ENCODE results near the gene SRP19. TPM values are rescaled to one million over a fixed set of nuclear protein-coding genes. Genes with fewer than 3 reads are reported as not detected.
"Not testable (repeated sequence)": the region's sequence is repeated elsewhere in the genome, so short reads cannot be mapped to it uniquely, and the experiment has no call there.

Gene SRP19
- total RNA-seq, 1 donor from 2014 or later: 47.7 TPM

- no peak for DNase-seq (ENCODE audit: low spot score)
These were observed 9.9 kb downstream of the SRP19 start for GRCh38 chr5:112870966-112871365.

- DNase-seq (ENCODE audit: low spot score): no peak
These were observed 15.3 kb downstream of the SRP19 start for GRCh38 chr5:112876362-112876761.

GRCh38 chr5:112878101-112878500 lies 17.0 kb downstream of the SRP19 start:
- no peak for DNase-seq (ENCODE audit: low spot score)

GRCh38 chr5:112878760-112879159 lies 17.7 kb downstream of the SRP19 start:
- no peak for DNase-seq (ENCODE audit: low spot score)

- no peak for DNase-seq (ENCODE audit: low spot score)
These were observed 19.3 kb downstream of the SRP19 start for GRCh38 chr5:112880219-112880964.

- DNase-seq (ENCODE audit: low spot score): no peak
These were observed 22.1 kb downstream of the SRP19 start for GRCh38 chr5:112883192-112883591.

GRCh38 chr5:112885001-112885400 lies 23.9 kb downstream of the SRP19 start:
- no peak for DNase-seq (ENCODE audit: low spot score)

GRCh38 chr5:112886975-112887374 lies 25.9 kb downstream of the SRP19 start:
- no peak for DNase-seq (ENCODE audit: low spot score)

GRCh38 chr5:112892066-112892465 lies 31.0 kb downstream of the SRP19 start:
- not testable (repeated sequence) for DNase-seq (ENCODE audit: low spot score)

- DNase-seq (ENCODE audit: low spot score): no peak
These were observed 31.7 kb downstream of the SRP19 start for GRCh38 chr5:112892776-112893175.

- no peak for DNase-seq (ENCODE audit: low spot score)
These were observed 34.6 kb downstream of the SRP19 start for GRCh38 chr5:112895682-112896081.

GRCh38 chr5:112902561-112902960 lies 41.5 kb downstream of the SRP19 start:
- DNase-seq (ENCODE audit: low spot score): no peak

GRCh38 chr5:112904996-112905395 lies 43.9 kb downstream of the SRP19 start:
- DNase-seq (ENCODE audit: low spot score): not testable (repeated sequence)

GRCh38 chr5:112906637-112907036 lies 45.5 kb downstream of the SRP19 start:
- no peak for DNase-seq (ENCODE audit: low spot score)

- no peak for DNase-seq (ENCODE audit: low spot score)
These were observed 46.1 kb downstream of the SRP19 start for GRCh38 chr5:112907166-112907631.

- DNase-seq (ENCODE audit: low spot score): no peak
These were observed 47.8 kb downstream of the SRP19 start for GRCh38 chr5:112908854-112909253.

- DNase-seq (ENCODE audit: low spot score): no peak
These were observed 49.4 kb downstream of the SRP19 start for GRCh38 chr5:112910529-112910928.

GRCh38 chr5:112914584-112914983 lies 53.5 kb downstream of the SRP19 start:
- no peak for DNase-seq (ENCODE audit: low spot score)

GRCh38 chr5:112915831-112916230 lies 54.7 kb downstream of the SRP19 start:
- no peak for DNase-seq (ENCODE audit: low spot score)

- DNase-seq (ENCODE audit: low spot score): no peak
These were observed 56.4 kb downstream of the SRP19 start for GRCh38 chr5:112917453-112917995.

GRCh38 chr5:112918136-112918535 lies 57.0 kb downstream of the SRP19 start:
- no peak for DNase-seq (ENCODE audit: low spot score)

GRCh38 chr5:112918679-112919078 lies 57.6 kb downstream of the SRP19 start:
- no peak for DNase-seq (ENCODE audit: low spot score)

Data from umbilical cord (tissue), 2 donors.